ENCODE measurements around the gene NTM. TPM values are rescaled to one million over a fixed set of nuclear protein-coding genes. Genes with fewer than 3 reads are reported as not detected.
"Not testable (repeated sequence)": the region's sequence is repeated elsewhere in the genome, so short reads cannot be mapped to it uniquely, and the experiment has no call there.

Gene NTM
- polyA plus RNA-seq, 1 donor (not counting 4 experiments of a cell fraction or from before 2014, with no cell fraction given) = 47.9 TPM

DNA sequence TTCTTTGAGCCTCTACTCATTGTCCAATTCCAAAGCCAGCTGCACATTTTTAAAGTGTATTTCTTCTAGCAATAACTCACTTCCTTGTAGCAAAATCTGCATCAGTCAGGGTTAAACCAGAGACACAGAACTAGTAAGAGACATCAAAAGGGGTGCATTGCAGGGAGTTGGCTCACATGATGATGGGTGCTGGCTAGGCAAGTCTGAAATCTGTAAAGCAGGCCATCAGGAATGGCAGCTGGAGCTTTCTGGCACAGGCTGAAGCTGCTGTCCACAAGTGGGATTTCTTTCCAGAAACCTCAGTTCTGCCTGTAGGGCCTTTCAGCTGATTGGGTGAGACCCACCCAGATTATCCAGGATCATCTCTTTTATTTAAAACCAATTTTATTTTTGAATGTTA lies 698.1 kb downstream of the NTM start:
- no peaks in the 10 kb centered on the region for H3K9me1 ChIP-seq (ENCODE audit: control insufficient read depth, extremely low read depth, insufficient read depth, low read length)
- no peak overlapping the region for H3K9ac ChIP-seq (ENCODE audit: control insufficient read depth, extremely low read depth, insufficient read depth, low read length)
- no peak overlapping the region for H2AFZ ChIP-seq (ENCODE audit: control insufficient read depth, low read length)
- no peaks in the 10 kb centered on the region for H3K27me3 ChIP-seq (ENCODE audit: control insufficient read depth, extremely low read depth, insufficient read depth, low read length)
- no peak for DNase-seq (ENCODE audit: low read depth, low spot score)
- TF ChIP-seq EZH2 (IDR thresholded peaks at IDR 0.05; ENCODE audit: low read length) (no peak), CTCF (optimal IDR thresholded peaks at IDR 0.05 in 1 of 3, IDR thresholded peaks at IDR 0.05 in 1 of 3, conservative IDR thresholded peaks at IDR 0.05 in 1 of 3; ENCODE audit: extremely low read depth in 1 of 3, insufficient read depth in 2 of 3, low read length in 3 of 3) (no peak)
- H3K36me3 ChIP-seq (ENCODE audit: control insufficient read depth in 2 of 2, extremely low read depth in 1 of 2, insufficient read depth in 2 of 2, low read length in 2 of 2) = peaks cover 0 to 4% of the 10 kb centered on the region in 2 experiments
- no peaks in the 10 kb centered on the region for H4K20me1 ChIP-seq (ENCODE audit: control insufficient read depth, extremely low read depth, insufficient read depth, low read length)
- H3K4me2 ChIP-seq (ENCODE audit: control insufficient read depth, extremely low read depth, insufficient read depth, low read depth, low read length) = no peak overlapping the region
- H3K9me3 ChIP-seq (ENCODE audit: control insufficient read depth, low read depth, low read length) = peaks cover 5% of the 10 kb centered on the region
- H3K4me1 ChIP-seq (ENCODE audit: control insufficient read depth, extremely low read depth, insufficient read depth, low read length) = peaks cover 52% of the 10 kb centered on the region
- no peak for FAIRE-seq
- peaks cover 5% of the 10 kb centered on the region for H3K79me2 ChIP-seq (ENCODE audit: control insufficient read depth, insufficient read depth, low read length)
- dilution Hi-C loops (cut with MboI; ENCODE audit: extremely low pct_ligation_motif_present, low sequenced_read_pairs) = no loop called here
- H3K27ac ChIP-seq (ENCODE audit: control insufficient read depth, insufficient read depth, low read length) = no peak overlapping the region
- no peak overlapping the region for H3K4me3 ChIP-seq (ENCODE audit: control insufficient read depth in 2 of 3, extremely low read depth in 1 of 3, insufficient read depth in 2 of 3, low read depth in 1 of 3, low read length in 3 of 3)

- H2AFZ ChIP-seq (ENCODE audit: control insufficient read depth, low read length); H3K9me3 ChIP-seq (ENCODE audit: control insufficient read depth, low read depth, low read length); H3K9ac ChIP-seq (ENCODE audit: control insufficient read depth, extremely low read depth, insufficient read depth, low read length); H3K9me1 ChIP-seq (ENCODE audit: control insufficient read depth, extremely low read depth, insufficient read depth, low read length); H3K36me3 ChIP-seq (ENCODE audit: control insufficient read depth in 2 of 2, extremely low read depth in 1 of 2, insufficient read depth in 2 of 2, low read length in 2 of 2); H3K27me3 ChIP-seq (ENCODE audit: control insufficient read depth, extremely low read depth, insufficient read depth, low read length); H3K4me3 ChIP-seq (ENCODE audit: control insufficient read depth in 2 of 3, extremely low read depth in 1 of 3, insufficient read depth in 2 of 3, low read depth in 1 of 3, low read length in 3 of 3); FAIRE-seq; H3K4me2 ChIP-seq (ENCODE audit: control insufficient read depth, extremely low read depth, insufficient read depth, low read depth, low read length); H4K20me1 ChIP-seq (ENCODE audit: control insufficient read depth, extremely low read depth, insufficient read depth, low read length); DNase-seq (ENCODE audit: low read depth, low spot score); H3K79me2 ChIP-seq (ENCODE audit: control insufficient read depth, insufficient read depth, low read length); H3K27ac ChIP-seq (ENCODE audit: control insufficient read depth, insufficient read depth, low read length); dilution Hi-C loops (cut with MboI; ENCODE audit: extremely low pct_ligation_motif_present, low sequenced_read_pairs): not testable (repeated sequence)
- peaks cover 49% of the 10 kb centered on the region for H3K4me1 ChIP-seq (ENCODE audit: control insufficient read depth, extremely low read depth, insufficient read depth, low read length)
Measured at GRCh38 chr11:132069593-132069992, 699.2 kb downstream of the NTM start.

- H3K9me1 ChIP-seq (ENCODE audit: control insufficient read depth, extremely low read depth, insufficient read depth, low read length); H3K27me3 ChIP-seq (ENCODE audit: control insufficient read depth, extremely low read depth, insufficient read depth, low read length); H4K20me1 ChIP-seq (ENCODE audit: control insufficient read depth, extremely low read depth, insufficient read depth, low read length); H3K79me2 ChIP-seq (ENCODE audit: control insufficient read depth, insufficient read depth, low read length); H3K36me3 ChIP-seq (ENCODE audit: control insufficient read depth in 2 of 2, extremely low read depth in 1 of 2, insufficient read depth in 2 of 2, low read length in 2 of 2); dilution Hi-C loops (cut with MboI; ENCODE audit: extremely low pct_ligation_motif_present, low sequenced_read_pairs); H3K4me2 ChIP-seq (ENCODE audit: control insufficient read depth, extremely low read depth, insufficient read depth, low read depth, low read length); FAIRE-seq; H2AFZ ChIP-seq (ENCODE audit: control insufficient read depth, low read length); DNase-seq (ENCODE audit: low read depth, low spot score); H3K9me3 ChIP-seq (ENCODE audit: control insufficient read depth, low read depth, low read length); H3K4me3 ChIP-seq (ENCODE audit: control insufficient read depth in 2 of 3, extremely low read depth in 1 of 3, insufficient read depth in 2 of 3, low read depth in 1 of 3, low read length in 3 of 3); H3K9ac ChIP-seq (ENCODE audit: control insufficient read depth, extremely low read depth, insufficient read depth, low read length): not testable (repeated sequence)
- peak overlapping the region; percentile 34 for H3K27ac ChIP-seq (ENCODE audit: control insufficient read depth, insufficient read depth, low read length)
- H3K4me1 ChIP-seq (ENCODE audit: control insufficient read depth, extremely low read depth, insufficient read depth, low read length) = peaks cover 38% of the 10 kb centered on the region
Measured at GRCh38 chr11:132070907-132071306, 700.5 kb downstream of the NTM start.
